Measurements from ENCODE around the gene MUS81. TPM values are rescaled to one million over a fixed set of nuclear protein-coding genes. Genes with fewer than 3 reads are reported as not detected.

Gene MUS81
- total and polyA plus RNA-seq, 2 of the 13 experiments (the other 11 are each of a cell fraction or from before 2014, with no cell fraction given): 25.6 to 30.2 TPM

GRCh38 chr11:65821107-65821506 is 39.1 kb upstream of the MUS81 start (continued):
- TF ChIP-seq DZIP1 (CRISPR knock-in tag; IDR thresholded peaks at IDR 0.05) (no peak), SYNCRIP (IDR thresholded peaks at IDR 0.05; ENCODE audit: insufficient read depth, low read depth, low read length) (no peak), ZNF142 (CRISPR knock-in tag; IDR thresholded peaks at IDR 0.05) (no peak), KLF12 (CRISPR knock-in tag; IDR thresholded peaks at IDR 0.05; ENCODE audit: borderline replicate concordance) (0 out of 2 replicates have a peak, but pooled peaks have one; percentile 25), CEBPB (IDR thresholded peaks at IDR 0.05; ENCODE audit: borderline replicate concordance, low read depth, low read length) (no peak), ZSCAN21 (CRISPR knock-in tag; IDR thresholded peaks at IDR 0.05; ENCODE audit: borderline replicate concordance) (no peak), ADNP (CRISPR knock-in tag; IDR thresholded peaks at IDR 0.05) (no peak), PAXIP1 (CRISPR knock-in tag; conservative IDR thresholded peaks at IDR 0.05) (peak; percentile 64), MXD4 (CRISPR knock-in tag; IDR thresholded peaks at IDR 0.05) (0 out of 2 replicates have a peak, but pooled peaks have one; percentile 33), RARA (CRISPR knock-in tag; IDR thresholded peaks at IDR 0.05) (peak; percentile 49), KDM5B (CRISPR knock-in tag; IDR thresholded peaks at IDR 0.05; ENCODE audit: borderline replicate concordance) (0 out of 2 replicates have a peak, but pooled peaks have one; percentile 36), MEIS1 (CRISPR knock-in tag; IDR thresholded peaks at IDR 0.05; ENCODE audit: borderline replicate concordance) (no peak), MBD4 (IDR thresholded peaks at IDR 0.05; ENCODE audit: borderline replicate concordance, low read length) (no peak), NR2C2 (CRISPR knock-in tag; IDR thresholded peaks at IDR 0.05; ENCODE audit: borderline replicate concordance) (no peak), HNRNPH1 (optimal IDR thresholded peaks at IDR 0.05; ENCODE audit: low read depth, low read length) (no peak), HOXA3 (CRISPR knock-in tag; IDR thresholded peaks at IDR 0.05) (peak; percentile 49; the same call in 1 of the 2 replicates), ZNF564 (CRISPR knock-in tag; IDR thresholded peaks at IDR 0.05) (no peak), MEF2D (CRISPR knock-in tag; IDR thresholded peaks at IDR 0.05) (0 out of 2 replicates have a peak, but pooled peaks have one; percentile 37), KDM6A (CRISPR knock-in tag; IDR thresholded peaks at IDR 0.05; ENCODE audit: low read depth) (peak; percentile 20; the same call in 1 of the 2 replicates)

Measured in HepG2 (cell line).